Colon (tissue), 2 donors: Measurements from ENCODE around the gene NTM.

Source experiments
- FAIRE-seq: peaks from 2 replicates; lab custom pipeline; 2012; peaks lifted over from hg19 to GRCh38; lab: Jason Lieb, UNC
- donor health status: control.
- donor health status: control.

NTM gene

DNA sequence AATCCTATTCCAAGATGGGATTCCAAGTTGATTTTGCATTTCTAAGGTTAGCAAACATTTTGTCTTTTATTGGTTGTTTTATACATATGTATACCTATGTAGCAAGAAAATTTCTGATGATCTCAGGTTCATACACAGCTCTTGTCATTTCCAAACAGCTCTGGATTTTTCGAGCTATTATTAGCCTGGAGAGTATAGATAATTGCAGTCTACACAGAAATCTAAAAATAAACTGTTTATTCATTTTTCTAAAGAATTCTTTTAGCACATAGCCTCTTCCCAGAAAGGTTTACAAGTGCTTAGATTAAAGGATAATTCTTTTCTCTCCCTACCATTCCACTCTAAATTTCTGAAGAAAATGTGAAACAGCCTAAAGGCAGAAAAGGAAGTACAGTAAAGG, 705.0 kb downstream of the NTM start:
- FAIRE-seq = no peak

DNA sequence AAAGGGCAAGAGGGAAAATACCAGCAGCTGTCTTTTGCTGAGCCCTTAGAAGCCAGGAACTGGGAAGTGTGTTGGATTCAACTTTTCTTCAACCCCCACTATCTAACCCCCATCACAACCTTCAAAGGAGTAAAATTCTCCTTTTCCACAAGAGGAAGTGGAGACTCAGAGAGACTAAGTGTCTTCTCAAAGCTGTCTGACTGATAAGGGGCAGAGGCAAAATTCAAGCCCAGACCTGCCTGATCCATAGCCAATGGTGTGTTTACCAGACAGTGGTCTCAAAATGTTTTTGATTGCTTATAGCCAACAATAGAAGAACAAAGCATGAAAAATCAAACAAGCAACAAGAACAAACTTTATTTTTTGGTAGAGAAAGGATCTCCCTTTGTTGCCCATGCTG, 707.0 kb downstream of the NTM start:
- FAIRE-seq = no peak

- FAIRE-seq = no peak
Observed at GRCh38 chr11:132078264-132079076, 708.1 kb downstream of the NTM start.

- FAIRE-seq = no peak
Observed at GRCh38 chr11:132080127-132080526, 709.7 kb downstream of the NTM start.

DNA sequence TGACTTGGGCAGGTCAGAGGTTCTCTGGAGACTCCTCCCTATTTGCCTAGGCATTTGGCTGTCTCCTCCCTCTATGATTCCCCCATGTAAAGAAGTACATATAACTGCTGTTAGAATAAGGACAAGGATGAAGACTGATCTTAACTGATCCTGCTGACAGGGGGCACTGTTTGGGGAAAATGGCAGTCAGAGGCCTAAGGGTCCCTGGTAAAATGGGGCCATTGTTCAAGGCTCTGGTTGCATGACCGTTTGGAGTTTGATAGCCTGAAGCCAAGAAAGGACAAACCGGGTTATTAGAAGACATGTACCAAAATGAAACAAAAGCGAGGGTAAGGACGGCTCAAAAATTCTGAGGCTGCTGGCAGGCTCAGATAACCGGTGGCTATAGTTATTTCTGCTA, 712.2 kb downstream of the NTM start:
- no peak for FAIRE-seq

DNA sequence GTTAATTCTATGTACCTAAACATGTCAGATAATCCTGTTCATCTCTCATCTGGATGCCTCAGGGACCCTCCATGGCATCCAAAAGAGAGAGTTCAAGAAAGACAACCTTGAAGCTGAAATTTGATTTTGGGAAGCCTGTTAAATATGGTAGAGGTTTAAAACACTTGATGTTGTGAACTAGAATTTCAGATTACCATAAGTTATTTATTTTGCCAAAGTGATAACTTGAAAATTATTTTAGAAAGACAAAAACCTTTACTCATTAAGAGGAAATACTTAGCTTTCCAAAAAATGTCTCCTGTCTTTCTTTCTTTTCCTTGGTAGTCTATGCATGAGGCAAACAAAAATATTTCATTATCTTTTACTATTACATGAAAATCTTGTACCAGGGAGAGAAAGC, 714.0 kb downstream of the NTM start:
- FAIRE-seq = no peak

- no peak for FAIRE-seq
Observed at GRCh38 chr11:132087148-132087547, 716.7 kb downstream of the NTM start.

DNA sequence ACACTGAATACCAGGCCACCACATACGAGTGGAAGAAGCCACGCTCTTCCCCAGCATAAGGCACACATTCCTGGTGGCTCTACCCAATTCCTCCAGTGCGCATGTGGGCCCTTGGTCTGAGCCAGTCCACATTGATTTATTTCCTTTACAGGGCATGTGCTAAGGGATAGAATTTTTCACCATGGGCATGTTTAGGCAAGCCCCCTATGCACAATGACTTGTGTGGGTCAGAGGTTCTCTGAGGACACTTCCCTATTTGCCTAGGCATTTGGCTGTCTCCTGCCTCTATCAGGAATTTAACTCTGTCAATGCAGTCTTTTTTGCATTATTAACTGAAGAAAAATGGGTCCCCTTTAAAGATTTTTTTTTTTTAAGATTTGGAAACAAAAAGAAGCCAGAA, 718.1 kb downstream of the NTM start:
- FAIRE-seq = no peak

DNA sequence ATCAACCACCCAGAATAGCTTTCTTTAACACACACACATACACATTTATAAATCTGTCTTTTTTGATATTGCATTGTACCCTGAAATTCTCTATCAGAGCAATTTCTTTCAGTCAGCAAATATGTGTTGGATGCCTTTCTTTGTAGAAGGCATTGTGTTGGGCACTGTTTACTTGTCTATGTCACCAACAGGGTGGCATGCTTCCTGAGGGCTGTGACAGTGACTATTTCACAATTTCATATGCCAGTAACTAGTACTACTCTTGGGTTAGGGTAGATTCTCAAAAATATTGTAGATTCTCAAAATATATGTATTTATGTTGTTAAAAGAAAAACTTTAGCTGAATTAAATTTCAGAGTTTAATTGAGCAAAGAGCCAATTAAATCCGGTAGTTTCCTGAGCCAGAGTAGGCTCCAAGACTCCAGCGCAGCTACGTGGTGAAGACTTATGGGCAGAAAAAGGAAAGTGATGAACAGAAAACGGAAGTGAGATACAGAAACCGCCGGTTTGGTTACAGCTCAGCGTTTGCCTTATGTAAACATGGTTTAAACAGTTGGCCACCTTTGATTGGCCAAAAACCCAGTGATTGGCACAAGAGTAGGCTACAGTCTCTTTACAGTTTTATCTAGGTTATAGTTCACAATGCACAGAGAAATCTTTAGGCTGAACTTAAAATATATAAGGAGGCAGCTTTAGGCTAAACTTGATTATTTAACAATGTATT, 723.3 kb downstream of the NTM start:
- FAIRE-seq = no peak

DNA sequence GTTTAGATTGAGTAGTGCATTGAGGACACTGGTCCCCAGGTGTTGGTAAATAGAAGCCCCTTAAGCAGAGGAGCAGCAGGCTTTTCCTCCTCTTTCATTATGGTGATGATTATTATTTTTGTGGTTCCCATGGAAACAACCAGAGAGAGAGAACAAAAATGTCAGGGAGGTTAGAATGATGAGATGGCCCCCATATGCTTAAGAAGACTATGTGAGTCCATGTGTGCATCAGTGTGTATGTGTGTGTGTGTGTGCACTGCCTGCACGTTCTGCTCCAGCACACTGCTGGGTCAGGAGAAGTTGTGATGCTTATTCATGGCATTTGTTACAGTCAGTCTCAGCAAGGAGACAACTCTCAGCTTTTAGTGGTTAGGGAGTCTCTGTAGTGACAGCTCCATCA, 724.2 kb downstream of the NTM start:
- no peak for FAIRE-seq

GRCh38 chr11:132095230-132096131, 725.1 kb downstream of the NTM start:
- no peak for FAIRE-seq

- FAIRE-seq = no peak
Observed at GRCh38 chr11:132096132-132096825, 725.9 kb downstream of the NTM start.

GRCh38 chr11:132099692-132100091, 729.3 kb downstream of the NTM start:
- no peak for FAIRE-seq

- no peak for FAIRE-seq
Observed at GRCh38 chr11:132100583-132100982, 730.2 kb downstream of the NTM start.

DNA sequence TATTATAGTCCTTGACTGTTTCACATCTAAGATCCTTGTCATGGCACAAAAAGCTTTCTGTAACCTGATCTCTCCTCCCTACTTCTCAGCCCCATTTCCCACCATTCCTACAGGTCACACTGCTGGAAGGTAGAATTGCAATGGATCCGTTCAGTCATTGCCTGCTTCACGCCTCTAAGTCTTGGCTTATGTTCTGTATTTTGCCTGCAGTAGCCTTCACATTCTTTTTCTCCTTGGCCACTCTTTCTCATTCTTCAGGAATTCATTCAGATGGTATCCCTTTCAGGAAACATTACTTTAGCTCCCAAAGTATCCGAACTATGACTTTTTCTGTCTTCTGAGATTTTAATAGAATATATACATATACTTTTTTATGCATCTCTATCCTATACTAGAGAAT, 731.5 kb downstream of the NTM start:
- no peak for FAIRE-seq

DNA sequence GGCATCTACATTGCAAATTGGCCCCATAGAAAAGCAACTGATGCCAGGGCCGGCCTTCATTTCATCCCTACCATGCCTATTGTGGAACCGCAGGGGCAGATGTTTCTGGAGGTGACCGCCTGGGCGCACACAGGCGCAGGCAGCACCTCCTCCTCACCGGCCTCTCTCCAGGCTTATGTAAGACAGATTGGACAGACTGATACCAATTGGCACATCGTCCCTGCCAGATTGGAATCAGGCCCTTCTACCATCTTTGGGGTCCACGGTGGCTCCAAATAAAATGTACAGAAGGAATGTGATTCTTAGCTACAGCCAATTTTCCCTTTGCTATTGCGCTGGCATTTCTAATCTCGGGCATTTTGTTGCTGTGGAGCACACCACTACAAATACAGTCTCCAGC, 732.6 kb downstream of the NTM start:
- FAIRE-seq = no peak

DNA sequence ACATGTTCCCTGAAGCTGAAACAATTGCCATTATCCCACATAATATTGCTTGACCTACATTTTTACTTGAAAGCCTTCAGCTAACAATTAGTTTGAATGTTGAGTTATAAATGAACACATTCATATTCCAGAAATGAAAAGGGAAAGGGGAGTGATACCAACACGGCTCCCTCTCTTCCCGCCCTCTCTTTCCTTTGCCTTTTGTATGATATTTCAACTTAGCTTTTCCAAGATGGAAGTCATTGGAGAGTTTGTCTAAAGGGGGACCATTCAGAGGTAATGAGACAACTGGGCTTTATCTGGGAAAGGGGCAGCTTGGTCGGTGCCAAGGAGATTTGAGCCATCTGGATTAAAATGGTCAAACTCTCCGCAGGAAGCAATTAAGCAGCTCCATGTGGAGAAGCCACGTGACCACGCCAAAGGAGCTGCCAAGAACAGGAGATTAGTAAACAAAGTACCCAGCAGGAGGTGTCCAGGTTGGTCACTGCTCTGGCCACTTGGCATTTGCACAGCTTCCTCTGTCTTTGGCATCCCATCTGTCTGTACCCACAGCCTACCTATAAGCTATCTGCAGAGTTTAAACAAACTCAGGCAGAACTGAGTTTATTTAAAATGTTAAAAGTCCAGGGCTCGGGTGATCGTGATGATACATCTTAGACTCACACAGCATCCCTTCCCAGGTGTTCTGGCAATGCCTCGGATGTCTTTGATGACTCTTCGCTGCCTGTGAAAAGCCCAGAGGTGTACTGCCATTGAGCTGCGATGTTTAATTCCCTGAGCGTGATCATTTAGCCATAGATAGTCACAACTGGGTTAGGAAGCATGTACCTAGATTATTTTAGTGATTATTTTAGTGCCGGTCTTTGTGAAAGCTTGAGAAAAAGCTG, 735.9 kb downstream of the NTM start:
- no peak for FAIRE-seq

GRCh38 chr11:132111316-132111715, 740.9 kb downstream of the NTM start:
- FAIRE-seq = no peak

DNA sequence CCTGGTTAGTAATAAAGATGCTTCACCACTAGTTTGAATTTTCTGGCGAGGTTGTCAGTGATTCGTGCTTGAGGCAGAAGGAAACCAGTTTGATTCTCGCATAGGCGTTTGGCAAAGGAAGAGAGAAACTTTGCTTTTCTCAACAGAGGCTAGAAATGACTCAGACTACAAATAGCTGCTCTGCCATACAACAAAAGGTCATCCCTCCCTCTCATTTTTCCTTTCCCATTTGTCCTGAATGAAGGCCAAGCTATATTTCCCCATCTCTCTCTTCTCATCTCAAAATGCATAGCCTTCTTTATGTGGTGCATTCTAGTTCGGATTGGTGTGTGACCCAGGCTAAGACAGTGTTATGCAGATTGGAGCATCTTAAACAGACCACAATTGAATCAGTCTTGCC, 741.4 kb downstream of the NTM start:
- no peak for FAIRE-seq

- no peak for FAIRE-seq
Observed at GRCh38 chr11:132112846-132113245, 742.4 kb downstream of the NTM start.

- FAIRE-seq = no peak
Observed at GRCh38 chr11:132114185-132114584, 743.8 kb downstream of the NTM start.
